NCI-H146 treated with DMSO at 0.1 percent for 48 hours (cell line): Measurements from ENCODE around the gene ANO8.
A peak's percentile ranks its signal among the peaks of the same experiment; 100 is the strongest.
"Not testable (repeated sequence)": the region's sequence is repeated elsewhere in the genome, so short reads cannot be mapped to it uniquely, and the experiment has no call there.

Experiments used
- DNase-seq: peaks from one replicate; lab custom pipeline; 2025; ENCODE audit not compliant: unreplicated experiment; lab: John Stamatoyannopoulos, UW

Gene ANO8

DNA sequence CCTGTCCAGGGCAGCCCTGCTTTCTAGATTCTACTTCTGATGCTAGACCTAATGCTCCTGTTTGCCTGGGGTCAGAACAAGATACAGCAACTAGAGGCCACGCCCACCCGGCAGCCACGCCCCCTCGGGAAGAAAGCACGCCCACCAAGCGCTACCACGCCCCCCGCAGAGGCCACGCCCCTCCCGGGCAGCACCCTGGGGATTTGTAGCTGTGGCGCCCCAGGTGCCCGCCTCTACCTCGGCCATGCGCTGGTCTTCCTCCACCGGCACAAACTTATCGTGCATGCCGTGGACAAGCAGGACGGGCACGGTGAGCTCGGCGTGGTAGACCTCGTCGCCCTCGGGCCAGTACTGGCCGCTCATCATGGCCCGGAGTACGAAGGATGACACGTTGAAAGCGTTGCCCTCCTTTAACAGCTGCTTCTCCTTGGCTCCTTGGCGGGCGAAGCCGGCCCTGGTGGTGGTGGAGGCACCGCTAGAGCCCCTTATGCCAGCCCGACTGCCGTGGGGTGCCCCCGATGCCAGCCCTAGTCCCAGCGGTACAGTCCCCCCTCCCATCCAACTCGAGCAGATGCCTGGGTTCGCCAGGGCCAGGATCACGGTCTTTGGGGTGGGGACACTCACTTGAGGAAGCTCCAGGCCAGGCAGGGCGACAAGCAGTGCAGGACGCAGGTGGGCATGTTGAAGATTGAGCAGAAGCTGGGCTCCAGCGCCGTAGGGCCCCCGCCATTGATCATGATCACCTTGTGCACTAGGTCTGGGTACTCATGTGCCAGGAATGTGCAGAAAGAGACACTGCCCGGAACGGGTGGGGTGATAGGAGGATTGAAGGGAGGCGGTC, 40.4 kb downstream of the ANO8 start:
- no peak for DNase-seq

DNA sequence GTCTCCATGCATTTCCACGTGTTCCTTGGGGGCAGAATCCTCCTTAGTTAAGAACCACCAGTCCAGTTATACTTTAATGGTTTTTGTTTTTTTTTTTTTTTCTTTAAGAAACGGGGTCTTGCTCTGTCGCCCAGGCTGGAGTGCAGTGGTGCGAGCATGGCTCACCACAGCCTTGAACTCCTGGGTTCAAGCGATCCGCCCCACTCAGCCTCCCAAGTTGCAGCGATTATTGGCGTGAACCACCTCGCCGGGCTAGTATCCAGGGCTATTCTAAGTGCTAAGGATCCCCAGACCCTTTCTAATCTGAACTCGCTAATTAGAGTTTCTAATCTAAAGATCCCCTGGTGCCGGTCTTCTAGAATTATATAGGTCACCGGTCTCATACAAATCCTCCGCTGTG, 41.0 kb downstream of the ANO8 start:
- DNase-seq: no peak

DNA sequence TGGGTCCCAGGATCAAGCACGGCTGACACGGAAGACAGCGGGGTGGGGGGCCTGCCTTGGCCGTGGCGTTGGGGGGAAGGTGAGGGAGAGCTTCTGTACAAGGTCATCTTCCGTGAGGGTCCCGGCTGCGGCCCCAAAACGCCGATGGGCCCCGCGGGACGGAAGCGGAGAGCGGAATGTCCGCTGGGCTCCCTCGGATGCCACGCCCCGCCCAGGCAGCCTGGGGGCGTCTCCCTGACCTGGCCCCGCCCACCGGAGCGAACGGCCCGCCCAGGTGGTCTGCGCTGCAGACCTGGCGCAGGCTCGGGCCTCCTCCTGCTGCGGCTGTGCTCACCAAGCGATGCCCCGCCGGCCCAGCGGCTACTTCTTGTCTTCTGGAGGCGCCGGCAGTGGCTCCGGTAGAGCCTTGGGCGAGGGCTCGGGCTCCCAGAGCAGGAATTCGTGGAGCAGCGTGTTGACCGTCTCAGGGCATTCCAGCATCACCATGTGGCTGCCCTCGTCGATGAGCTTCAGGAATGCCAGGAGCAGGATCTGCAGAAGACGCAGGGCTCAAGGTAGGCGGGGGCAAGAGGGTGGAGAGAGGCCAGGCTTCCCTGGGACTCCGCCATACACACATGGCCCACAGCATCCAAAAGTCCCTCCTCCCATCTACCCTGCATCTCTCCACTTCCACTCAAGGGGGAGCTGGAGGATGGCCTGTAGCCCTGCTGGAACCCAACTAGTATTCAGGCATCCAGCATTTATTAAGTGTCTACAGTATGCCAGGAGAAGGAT, 42.2 kb downstream of the ANO8 start:
- peak; percentile 86 for DNase-seq

DNA sequence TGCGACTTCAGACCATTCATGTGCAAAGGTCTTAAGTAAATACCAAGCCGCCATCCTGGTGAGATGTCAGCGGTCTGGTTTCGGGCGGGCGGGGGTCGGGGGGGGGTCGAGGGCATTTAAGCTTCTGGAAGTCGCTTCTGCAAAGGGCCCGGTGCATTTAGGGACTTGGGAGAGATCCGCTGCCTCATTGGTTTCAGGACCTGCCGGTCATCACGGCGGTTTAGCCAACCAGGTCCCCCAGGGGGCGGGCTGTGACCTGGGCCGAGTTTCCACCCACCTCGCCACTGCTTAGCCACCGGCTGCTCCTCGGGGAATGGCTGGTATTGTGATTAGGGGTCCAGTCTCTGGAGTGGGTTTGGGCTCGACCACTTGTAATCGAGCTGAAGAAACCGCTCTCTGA, 45.2 kb downstream of the ANO8 start:
- DNase-seq: peak; percentile 32

DNA sequence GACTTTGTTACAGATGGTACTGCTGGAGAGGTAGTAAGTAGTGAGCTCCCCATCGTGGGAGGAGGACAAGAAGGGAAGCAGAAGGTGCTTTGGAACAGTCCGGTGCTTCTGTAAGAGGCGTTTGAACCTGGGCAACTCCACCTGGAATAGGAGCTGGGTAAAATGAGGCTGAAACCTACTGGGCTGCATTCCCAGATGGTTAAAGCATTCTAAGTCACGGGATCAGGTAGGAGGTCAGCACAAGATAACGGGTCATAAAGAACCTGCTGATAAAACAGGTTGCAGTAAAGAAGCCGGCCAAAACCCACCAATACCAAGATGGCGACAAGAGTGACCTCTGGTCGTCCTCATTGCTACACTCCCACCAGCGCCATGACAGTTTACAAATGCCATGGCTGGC, 47.9 kb downstream of the ANO8 start:
- no peak for DNase-seq

DNA sequence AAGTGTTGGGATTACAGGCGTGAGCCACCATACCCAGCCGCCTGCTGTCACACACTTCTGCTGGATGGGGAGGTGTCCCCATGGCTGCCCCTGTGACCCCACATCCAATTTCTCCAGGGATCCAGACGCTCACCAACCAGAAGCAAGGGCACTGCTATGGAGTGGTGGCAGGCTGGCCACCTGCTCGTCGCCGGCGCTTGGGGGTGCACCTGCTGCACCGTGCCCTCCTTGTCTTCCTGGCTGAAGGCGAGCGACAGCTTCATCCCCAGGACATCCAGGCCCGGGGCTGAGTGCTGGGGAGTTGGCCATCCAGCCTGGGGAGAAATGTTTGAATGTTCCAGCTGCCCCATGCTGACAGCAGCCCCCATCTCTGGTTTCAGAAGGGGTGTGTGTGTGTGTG, 48.4 kb downstream of the ANO8 start:
- no peak for DNase-seq

DNA sequence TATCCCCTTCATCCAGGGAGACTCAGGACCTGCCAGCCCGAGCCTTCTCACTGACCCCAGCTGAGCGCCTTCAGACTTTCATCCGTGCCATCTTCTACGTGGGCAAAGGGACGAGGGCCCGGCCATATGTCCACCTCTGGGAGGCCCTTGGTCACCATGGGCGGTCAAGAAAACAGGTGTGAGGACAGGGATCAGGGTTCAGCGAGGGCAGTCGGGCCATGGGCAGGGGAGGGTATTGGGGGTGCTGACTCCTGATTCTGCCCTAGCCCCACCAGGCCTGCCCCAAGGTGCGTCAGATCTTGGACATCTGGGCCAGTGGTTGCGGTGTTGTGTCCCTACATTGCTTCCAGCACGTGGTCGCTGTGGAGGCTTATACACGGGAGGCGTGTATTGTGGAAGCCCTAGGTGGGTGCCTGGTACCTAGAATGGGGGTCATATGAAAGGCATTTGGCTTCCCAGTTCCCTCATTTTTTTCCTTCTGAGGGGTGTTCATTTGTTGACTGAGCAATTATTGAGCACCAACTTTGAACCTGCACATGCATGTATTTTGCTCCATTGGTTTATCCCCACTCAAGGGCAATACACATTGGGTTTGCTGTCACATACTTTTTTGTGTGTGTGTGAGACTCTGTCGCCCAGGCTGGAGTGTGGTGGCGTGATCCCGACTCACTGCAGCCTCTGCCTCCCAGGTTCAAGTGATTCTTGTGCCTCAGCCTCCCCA, 49.1 kb downstream of the ANO8 start:
- no peak for DNase-seq

DNA sequence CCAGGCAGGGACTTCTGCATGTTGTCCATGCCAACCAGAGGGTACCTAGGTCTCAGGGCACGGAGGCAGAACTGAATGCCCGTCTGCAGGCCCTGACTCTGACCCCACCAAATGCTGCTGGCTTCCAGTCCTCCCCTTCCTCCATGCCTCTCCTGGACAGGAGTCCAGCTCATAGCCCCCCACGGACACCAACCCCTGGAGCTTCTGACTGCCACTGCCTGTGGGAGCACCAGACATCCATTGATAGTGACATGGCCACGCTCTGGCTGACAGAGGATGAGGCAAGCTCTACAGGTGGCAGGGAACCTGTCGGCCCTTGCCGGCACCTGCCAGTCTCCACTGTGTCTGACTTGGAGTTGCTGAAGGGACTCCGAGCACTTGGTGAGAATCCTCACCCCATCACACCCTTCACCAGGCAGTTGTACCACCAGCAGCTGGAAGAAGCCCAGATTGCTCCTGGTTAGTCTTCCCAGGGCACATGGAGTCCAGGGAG, 51.1 kb downstream of the ANO8 start:
- no peak for DNase-seq

DNA sequence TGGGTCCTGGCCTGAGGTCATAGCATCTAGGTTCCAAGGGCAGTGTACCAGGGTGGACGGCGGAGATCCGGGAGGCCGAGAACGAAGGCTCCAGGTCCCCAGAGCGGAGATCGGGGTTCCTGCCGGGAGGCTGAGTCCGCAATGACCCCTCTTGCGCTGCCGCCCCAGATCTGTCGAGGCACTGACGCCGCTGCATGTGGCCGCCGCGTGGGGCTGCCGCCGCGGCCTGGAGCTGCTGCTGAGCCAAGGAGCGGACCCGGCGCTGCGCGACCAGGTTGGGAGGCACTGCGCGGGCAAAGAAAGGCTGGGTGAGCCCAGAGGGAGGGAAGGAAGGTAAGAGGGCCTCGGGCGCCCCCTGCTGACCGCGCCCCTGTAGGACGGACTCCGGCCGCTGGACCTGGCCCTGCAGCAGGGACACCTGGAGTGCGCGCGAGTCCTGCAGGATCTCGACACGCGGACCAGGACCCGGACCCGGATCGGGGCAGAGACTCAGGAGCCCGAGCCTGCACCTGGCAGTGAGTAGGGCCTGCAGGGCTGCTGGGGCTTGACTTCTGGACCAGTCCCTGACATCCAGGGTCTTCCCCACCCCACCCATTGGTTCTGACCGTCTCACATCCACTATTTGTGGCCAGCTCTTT, 52.0 kb downstream of the ANO8 start:
- peak; percentile 82 for DNase-seq

DNA sequence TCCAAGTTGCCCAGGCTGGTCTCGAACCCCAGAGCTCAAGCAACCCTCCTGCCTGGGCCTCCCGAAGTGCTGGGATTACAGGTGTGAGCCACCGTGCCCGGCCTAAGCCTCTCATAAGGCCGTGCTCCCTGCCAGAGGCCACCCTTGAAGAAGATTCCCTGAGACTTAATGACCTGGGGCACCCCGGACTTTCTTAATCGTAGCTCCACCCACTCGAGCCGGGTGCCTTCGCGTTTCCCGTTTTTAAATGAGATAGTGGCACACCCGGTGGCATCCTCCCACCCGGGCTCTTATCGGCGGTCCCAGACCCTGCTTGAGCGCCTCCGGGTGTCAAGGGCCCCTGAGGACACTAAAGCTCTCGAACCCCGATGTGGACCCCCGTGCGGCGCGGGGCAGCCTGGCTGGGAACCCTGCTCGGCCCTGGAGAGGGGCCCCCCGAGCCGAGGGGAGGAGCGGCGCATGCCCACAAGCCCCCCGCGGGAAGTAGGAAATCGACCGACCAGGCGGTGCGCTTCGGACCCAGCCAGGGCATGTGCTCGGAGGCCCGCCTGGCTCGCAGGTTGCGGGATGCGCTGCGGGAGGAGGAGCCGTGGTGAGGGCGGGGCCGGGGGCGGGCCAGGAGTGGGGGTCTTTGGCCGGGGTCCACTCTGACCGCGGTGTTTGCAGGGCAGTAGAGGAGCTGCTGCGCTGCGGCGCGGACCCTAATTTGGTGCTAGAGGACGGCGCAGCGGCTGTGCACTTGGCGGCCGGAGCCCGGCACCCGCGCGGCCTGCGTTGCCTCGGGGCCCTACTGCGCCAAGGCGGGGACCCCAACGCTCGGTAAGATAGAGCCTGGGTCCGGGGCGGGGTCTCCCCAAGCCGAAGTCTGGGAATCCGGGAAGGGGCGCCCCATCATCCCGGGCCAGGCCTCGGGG, 53.0 kb downstream of the ANO8 start, which contains the start of gene ANKLE1:
ANKLE1 (plus strand) TSS at position 511 of the 914 bp plus-strand sequence; CDS start at position 531, 20 bp downstream.
- DNase-seq: peak; percentile 19

DNA sequence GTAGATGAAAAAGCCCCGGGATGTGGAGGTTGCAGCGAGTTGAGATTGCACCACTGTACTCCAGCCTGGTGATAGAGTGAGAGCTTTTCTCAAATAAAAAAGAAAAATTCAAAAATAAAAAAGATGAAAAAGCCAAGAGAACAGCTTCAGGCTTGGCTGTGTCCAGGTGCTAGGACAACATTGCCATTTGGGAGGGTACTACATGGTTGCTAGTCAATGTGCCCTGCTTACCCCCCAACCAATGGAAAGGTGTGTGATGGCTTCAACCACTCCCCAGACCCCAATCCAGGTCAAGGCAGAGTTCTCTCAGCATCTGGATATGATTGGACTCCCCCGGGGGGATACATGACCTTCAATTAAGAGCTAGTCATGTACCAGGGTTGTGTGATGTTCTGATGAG, 55.2 kb downstream of the ANO8 start:
- no peak for DNase-seq

DNA sequence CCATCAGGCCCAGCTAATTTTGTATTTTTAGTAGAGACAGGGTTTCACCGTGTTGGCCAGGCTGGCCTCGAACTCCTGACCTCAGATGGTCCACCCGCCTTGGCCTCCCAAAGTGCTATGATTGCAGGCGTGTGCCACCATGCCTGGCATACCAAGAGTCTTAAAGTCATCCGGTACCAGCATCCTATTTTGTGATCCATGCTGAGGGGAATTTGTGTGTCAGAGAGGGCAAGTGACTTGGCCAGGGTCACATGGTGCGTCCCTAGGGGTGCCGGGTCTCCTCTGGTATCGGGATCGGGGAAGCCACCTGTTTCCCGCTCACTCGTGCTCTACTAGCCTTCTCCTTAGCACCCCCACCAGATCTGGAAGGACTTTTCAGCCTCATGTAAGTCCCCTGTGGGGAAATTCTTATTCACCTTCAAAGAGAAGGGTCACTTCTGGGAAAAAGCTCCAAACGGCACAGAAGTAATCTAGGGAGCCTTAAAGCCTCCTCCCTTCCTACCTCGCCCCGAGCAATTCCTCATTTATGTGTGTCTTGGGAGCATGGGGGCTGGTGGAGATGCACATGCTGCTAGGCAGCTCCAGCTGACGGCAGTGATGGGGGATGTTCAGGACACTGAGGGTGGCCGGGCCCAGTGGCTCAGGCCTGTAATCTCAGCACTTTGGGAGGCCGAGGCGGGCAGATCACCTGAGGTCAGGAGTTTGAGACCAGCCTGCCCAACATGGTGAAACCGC, 59.0 kb downstream of the ANO8 start:
- DNase-seq: no peak

DNA sequence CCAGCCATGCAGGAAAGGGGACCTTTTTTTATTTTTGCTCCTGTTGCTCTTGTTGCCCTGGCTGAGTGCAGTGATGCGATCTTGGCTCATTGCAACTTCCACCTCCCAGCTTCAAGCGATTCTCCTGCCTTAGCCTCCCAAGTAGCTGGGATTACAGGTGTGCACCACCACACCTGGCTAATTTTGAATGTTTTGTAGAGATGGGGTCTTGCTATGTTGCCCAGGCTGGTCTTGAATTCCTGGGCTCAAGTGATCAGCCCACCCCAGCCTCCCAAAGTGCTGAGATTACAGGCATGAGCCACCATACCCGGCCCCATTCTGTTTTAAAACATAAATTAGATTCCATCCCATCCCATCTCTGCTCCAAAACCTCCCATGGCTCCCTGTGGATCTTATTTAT, 59.8 kb downstream of the ANO8 start:
- not testable (repeated sequence) for DNase-seq
